RKO (cell line): ENCODE results near the gene KCNQ1.

ENCODE experiments used
- DNase-seq: peaks from one replicate; pipeline ENCODE4 v3.0.0-alpha.2; 2016; ENCODE audit warnings: low spot score

The KCNQ1 gene

DNA sequence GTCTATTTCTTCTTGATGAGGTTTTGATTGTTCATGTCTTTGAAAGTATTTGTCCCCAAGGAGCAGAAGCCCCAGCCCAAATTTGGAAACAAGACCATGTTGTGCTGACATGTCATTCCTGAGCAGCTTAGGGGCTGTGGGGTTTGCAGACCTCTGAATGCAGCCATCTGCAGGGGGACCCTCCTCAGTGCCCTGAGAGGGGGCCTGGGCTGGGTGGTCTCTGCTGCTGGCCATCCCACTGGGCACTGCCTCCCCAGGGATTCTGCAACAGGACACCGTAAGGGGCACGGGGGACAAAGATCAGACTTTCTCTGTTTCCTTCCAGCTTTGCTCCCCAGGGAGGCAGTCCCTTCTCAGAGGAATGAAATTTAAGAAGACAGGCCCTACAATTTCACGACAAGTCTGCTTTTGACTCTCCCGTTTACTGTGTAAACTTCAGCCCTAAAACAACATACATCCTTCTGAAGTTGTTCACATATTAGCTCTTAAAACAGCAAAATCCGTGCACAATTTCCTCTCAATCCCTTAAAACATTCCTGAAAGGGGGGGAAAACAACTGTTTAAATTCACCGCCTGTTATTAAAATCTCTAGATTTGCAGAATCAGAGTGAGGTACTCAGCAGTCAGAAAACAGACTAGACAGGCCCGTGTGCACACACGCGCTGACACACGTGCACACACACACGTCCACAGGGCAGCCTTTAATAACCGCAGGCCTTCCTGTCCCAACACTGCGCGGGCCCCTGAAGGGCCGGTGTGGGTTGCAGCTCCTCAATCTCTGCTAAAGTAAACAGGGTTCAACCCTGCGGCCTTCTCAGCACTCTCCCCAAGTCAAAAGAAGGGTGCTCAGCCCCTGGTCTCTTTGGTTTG is 109.8 kb downstream of the KCNQ1 start:
- DNase-seq = no peak

DNA sequence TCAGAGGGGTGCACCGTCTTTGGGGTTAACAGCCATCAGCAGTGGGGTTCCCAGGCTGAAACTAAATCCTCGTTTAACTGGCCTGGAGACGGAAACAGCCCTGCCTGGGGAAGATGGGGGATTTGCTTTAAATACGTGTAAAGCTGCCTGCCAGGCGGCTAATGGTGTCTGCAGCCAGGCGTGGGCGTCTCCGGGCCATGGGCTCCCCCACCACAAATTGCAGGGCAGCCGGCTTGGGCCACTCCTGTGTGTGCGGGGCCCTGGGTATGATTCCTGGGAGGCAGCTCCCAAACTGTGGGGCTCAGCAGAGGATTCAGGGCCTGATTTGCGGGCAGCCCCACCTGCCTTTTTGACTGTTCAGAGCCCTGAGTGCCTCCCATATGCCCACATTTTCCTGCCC is 110.5 kb downstream of the KCNQ1 start:
- DNase-seq = no peak

DNA sequence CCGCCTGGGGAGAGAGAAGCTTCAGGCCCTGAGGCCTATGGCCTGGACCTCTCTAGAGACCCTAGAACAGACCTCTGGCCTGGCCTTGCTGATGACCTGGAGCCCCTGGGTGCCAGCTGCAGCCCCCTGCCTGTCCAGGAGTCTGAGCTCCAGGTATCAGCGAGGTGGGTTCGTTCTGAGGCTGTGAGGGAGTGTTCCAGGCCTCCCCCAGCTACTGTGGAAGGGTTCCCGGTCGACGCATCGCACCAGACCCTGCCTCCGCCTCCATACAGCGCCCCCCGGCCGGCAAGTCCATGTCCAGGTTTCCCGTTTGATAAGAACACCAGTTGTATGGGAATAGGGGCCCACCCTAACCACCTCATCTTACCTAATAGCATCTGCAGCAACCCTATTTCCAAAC is 111.1 kb downstream of the KCNQ1 start:
- no peak for DNase-seq

DNA sequence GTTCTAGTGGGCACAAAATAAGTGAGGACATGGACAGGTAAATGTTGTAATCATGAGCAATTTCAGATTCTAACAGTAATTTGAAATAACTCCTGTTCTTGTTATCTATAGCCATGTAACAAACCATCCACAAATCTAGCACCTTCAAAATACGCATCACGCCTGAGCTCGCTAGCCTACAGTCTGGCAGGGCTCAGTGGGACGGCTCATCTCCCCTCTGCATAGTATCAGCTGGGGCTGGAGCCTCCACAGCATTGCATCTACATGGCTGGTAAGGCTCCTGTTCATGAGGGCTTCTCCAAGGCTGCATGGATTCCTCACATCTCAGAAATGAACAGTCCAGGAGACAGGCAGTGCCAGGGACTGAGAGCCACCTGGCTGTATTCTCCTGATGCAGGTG is 112.6 kb downstream of the KCNQ1 start:
- no peak for DNase-seq

DNA sequence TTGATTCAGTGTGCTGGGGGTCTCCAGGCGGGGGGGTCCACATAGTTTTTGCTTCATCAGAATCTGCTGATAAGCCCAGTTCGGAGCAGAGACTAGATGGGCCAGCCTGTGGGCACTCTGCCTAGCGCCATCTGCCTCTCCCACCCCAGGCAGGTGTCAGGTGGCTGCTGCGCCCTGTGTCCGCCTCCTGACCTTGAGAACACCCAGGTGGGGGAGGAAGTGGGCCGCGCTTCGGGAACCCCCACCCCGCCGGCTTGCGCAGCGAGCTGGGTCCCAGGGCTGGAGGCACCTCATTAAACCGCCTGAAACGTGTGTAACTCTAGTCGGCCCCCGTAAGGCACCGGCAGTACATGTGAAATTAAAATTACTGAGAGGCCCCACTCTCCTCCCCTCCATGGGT is 113.6 kb downstream of the KCNQ1 start:
- DNase-seq = no peak

DNA sequence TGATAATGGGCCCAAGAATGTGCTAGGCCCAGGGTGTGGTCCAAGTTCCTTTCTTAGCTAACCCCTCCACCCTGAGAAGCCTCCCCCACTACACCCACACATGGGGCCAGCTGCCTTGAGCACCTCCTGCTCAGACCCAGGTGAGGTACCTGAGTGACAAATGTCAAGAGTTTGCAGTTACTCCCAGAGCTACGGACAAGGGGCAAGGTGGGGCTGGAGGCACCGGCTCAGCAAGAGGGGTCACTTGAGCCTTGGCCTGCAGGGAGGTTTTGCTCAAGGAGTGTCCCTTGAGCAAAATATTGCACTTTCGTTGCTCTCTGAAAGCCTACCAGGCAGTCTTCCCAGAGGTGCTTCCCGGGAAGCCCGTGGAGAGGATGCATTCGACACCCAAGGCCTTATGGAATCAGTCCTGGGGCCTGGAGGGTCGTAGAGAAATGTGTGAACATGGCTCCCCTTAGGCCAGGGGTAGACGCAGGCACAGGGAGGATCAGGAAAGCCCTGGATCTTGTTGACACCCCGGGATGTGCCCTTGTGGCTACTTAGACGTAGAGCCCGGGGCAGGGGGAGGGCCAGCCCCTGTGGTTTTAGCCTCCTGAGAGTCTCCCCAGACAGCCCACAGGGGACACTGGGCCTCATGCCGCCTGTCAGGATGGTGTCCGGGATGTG is 114.2 kb downstream of the KCNQ1 start:
- no peak for DNase-seq

DNA sequence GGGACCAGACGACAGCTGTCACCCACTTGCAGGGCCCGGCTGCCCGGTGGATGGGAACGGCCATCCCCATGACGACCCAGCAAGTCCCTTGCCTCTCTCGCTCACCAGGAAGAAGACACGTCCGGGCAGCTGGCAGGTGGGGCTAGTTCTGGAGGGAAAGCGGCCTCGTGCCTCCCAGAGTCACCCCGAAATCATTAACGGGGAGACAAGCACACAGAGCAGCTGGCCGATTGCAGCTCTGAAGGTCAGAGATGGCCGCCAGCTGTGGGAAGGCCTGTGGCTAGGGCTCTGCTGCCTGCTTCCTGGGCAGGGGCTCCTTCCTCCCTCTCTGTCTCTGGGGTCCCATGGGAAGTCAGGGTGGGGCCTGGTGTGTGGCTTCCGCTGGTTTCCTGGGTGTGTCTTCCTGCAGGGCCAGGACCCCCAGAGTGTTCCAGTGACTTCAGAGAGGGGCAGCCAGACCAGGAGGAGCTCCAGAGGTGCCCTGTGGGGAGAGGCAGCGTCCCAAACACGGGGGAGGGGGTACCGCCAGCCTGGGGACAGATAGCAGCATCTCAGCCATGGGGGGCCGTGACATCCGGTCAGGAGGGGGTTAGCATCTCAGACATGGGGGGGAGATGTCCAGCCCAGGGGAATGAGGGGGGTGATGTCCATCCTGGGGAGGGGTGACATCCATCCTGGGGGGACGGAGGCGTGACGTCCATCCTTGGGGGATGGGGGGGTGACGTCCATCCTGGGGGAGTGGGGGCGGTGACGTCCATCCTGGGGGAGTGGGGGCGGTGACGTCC is 114.9 kb downstream of the KCNQ1 start:
- no peak for DNase-seq

DNA sequence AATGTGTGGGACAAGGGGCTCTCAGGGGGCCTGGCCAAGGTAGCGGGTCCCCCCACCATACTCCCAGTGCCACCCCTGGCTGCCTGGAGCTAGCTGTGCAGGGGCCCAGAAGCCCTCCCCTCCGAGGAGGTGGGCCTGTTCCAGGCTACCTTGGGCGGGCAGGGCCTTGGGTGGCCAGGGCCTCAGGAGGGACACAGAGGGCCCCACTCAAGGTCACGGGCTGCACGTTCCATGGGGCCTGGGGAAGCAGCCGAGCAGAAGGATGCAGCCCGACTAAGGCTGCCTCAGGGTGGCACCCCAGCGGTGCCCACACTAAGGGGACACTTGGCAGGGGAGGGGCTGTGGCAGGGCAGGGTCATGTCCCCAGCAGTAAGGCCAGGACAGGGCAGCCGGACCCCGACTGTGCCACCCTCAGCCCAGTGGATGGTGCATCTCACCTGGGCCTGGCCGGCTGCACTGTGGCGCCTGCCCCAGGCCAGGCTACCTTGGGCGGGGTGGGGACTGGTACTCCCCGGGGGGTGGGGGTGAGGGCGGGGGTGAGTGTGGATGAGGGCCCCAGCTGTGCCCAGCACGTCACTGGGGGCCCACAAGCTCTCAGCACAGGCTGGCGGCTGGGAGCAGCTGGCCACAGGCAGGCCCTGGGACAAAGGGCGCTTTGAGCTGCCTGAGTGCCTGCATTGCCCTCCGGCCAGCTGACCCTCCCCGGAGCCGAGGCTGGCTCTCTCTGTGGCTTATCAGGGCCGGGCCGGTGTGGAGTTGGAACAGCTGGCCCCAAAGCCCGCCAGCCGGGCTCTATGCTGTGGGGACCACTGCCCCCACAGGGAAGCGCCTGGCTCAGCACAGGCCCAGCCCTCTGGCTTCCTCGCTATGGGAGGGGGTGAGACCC is 117.1 kb downstream of the KCNQ1 start:
- no peak for DNase-seq

DNA sequence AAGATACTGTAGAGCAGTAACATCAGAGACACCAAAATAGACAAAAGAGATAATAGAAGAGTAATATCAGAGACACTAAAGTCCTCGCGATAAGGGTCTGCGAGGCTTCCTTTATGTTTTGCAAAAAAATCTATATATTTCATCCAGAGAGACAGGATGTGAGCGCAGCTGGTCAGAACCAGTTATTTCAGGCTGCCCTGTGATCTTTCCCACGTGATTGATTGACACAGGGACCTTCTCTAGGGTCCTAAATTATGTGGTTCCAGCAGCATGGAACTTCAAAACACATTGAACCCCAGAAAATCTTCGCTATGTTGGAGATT is 118.0 kb downstream of the KCNQ1 start:
- no peak for DNase-seq

DNA sequence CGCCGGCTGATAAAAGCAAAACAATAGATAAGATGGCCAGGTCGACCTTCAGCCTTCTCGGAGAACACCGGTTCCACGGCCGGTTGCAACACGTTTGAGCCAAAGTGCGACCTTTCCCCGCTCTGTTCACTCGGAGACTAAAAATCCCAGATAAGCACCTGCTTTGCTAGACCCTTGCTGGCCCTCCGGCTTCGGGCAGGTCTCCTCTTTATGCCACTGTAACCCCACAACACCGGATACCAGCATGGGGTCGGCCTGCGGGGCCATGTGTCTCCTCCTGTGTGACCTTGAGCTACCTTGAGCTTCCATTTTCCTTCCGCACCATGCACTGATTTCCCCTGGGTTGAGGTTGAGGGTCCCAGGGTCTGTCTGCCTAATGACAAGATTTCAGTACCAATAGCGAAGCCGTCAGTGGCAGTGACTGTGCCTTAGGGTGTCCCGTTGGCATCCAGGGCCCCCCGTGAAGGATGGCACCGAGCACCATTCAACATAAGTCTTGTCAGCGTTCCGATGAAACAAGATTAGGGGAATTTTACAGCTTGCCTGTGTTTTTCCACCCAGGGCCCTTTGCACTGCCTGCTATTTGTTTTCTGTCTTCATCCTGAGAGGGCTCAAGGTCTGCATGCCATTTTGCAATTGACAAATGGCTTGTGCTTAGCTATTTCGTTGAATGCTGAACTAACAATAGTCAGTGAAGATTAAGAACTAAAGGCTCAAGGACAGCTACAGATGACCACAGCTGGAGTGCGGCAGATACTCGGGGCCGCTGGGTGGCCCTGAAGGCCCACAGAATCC is 118.6 kb downstream of the KCNQ1 start:
- DNase-seq = no peak

DNA sequence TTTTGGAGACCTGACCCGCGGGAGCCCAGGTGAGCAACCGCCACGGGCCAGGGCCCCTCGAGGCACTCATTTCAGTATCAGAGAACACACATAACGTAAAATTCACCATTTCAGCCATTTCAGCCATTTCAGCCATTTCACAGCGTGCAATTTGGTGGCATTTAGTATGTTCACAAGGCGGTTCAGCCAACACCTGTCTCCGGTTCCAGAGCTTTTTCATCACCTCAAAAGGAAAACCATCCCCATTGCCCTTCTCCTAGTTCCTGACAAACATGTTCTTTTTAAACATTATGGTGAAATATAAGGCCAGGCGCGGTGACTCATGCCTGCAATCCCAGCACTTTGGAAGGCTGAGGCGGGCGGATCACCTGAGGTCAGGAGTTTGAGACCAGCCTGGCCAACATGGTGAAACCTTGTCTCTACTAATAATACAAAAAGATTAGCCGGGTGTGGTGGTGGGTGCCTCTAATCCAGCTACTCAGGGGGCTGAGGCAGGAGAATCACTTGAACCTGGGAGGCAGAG is 119.3 kb downstream of the KCNQ1 start:
- no peak for DNase-seq

DNA sequence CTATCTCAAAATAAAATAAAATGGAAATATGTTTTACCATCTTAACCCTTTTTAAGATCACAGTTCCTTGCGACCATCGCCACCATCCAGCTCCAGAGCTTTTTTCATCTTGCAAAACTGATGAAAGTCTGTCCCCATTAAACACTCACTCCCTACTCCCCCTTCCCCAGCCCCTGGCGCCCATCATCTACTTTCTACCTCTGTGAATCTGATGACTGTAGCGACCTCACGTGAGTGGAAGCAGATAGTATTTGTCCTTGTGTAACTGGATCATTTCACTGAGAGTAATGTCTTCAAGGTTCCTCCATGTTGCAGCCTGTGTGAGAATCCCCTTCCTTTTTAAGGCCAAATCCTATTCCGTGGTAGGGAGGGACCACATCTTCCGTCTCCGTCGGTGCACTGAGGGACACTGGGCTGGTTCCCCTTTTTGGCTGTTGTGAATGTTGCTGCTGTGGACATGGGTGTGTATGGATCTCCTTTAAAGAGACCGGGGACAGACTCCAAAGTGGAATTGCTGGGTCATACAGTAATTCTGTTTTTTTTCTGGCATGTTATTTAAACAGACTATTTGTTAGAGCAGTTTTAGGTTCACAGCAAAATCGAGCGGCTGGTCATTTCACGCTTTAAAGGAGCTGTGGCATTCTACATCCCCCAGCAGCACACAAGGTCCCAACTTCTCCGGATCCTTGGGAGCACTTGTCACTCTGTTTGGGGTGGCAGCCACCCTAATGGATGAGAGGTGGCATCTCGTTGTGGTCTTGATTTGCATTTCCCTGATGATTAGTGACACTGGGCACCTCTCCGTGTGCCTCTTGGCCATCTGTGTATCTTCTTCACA is 120.0 kb downstream of the KCNQ1 start:
- no peak for DNase-seq

DNA sequence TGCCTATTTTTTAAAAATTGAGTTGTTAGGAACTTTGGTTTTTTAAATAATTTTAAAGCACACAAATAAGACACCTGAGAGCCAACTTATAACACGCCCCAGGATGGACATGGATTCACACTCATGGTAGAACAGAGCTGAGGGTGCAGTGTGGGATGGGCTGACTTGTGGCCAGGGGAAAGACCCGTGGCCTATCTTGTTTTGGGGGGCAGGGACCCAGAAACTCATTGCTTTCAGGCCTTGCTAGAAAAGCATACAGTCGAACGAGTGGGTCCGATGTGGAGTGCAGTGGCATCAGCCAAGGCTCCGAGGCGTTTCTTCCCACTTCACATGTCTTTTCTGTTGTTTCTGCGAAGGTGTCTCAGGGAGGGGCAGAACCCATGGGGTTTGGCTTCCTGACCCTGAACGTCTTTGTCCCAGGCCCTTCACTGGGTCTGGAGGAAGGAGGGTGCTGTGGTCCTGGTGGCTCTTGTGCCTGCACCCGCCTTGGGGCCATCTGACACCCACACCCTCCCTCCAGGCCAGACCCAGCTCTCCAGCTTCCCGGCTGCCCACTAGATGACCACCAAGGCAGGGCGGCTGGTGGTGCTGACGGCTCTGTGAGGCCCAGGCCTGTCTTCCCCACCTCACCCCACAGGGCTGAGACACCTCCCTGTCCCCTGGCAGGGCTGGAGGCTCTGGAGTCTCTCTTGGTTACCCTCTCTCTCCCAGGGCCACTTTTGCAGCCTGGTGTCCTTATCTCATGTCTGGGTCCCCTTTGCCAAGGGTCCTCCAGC is 120.8 kb downstream of the KCNQ1 start:
- DNase-seq = no peak

DNA sequence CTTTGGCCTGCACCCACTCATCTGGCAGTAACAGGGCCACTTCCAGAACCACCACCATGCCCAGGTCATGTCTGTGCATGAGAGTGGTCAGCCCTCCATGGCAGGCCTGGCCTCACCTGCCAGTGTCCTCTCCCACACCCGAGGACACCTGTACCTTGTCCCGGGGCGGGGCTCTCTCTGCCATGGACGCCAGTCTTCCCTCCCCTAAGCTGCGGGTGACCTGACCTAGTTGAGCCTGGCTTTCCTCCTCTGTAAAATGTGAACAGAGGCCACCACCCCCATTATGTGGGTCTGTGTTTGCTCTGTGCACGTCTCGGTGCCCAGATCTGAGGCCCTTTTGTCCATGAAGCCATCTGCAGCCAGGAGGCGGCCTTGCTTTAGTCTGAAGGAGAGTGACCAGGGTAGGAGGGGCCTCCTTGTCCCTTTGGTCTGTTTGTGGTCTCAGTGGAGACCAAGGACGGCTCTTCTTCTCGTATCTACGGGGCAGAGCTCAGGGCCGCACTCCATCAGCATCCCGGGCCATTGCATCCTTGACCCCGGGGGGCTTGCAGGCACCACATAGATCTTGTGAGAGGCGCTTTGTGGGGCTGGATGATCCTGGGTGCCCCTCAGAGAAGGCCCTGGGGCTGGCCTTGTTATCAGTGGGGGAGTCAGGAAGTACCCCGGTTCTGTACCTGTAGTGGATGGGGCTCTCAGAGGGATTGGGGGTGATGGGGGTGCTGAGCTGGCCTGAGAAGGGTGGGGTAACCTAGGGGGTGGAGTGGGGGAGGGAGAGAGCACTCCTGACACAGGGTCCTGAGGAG is 121.6 kb downstream of the KCNQ1 start:
- DNase-seq = no peak

DNA sequence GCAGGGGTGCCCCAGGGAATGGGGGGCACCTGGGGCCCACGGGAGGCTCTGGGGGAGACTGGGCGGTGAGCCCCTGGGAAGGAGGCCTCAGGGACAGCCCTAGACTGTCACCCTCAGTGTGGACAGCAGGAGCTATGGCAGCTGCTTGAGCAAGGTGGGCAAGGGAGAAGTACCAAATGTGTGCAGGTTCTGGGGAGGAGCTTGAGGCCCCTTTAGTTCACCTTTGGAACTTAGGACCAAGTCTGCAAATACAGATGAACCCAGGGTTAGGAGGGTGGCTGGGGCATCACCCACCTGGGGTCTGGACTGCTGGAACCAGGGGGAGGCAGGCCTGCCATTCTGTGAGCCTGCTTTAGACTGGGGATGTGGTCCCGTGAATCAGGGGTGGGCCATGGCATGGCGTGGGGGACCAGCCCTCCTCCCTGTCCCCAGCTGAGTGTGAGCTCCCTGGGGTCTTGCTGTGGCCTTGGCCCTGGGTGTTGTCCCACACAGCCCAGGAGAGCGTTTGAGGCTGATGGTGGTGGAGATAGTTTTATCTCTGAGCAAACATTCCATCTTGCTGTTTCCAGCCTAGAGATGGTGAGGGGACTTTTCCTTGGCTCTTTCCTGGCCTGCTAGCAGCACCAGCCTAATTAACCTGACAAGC is 122.3 kb downstream of the KCNQ1 start:
- DNase-seq = no peak

DNA sequence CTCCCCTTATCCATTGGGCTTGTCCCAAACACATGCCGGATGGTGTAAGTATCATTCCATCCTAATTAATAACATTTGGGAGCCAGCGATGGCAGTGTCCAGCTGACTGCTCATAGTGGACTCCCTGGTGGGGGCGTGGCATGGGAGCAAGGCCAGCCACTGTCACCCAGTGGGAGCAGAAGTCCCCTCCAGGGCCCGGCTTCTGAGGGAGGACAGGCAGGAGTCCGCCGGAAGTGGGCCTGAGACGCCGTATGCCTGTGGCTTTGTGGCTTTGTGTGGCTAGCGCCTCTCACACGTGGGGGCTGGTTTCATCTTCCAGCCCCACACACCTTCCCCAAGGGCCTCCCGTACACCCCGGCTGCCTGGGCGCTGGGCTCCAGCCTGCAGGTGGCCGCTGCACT is 124.5 kb downstream of the KCNQ1 start:
- DNase-seq = no peak

DNA sequence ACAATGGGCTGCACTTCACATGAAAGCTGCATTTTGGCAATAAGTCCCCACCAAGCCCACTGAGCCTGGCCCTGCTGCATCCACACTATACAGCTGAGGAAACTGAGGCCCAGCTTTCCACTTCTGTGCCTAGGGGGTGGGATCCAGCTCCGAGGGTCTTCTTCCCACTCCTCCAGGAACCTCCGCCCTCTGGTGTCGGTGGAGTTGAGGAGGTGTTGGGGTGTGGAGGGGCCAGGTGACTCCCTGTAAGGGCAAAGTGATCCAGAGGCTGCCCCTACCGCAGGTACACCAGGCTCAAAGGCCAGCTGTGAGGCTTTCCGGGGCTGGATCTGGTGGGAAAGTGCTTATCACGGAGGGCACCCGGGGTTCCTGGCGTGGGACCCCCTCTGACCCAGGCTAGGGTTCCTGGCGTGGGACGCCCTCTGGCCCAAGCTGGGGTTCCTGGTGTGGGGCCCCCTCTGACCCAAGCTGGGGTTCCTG is 125.0 kb downstream of the KCNQ1 start:
- no peak for DNase-seq
